T-helper 2 cell (primary cell): Measurements from ENCODE around the gene SFTPB.
"Not testable (repeated sequence)": the region's sequence is repeated elsewhere in the genome, so short reads cannot be mapped to it uniquely, and the experiment has no call there.

Experiments used
- DNase-seq, 5 experiments: peaks; one replicate each; pipeline versions ENCODE4 v3.0.0 to v3.0.0-alpha.2; 2012 to 2022

Gene SFTPB

DNA sequence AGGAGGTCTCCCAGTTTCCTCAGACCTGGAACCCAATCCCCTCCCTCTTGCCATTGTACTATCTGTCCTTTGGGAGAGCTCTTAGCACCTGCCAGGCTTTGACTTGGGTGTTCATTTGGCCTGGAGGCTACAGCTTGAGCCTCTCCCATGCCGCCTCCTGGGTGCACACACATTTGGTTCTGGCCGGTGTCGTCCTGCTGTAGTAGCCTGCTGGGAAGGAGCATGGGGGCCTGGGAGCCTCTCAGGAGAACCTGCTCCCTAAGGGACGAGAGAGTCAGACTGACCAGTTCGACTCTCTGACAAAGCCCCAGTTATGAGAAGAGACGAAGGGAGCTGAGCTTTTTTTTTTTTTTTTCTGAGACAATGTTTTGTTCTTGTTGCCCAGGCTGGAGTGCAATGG lies 7.4 kb upstream of the SFTPB start:
- DNase-seq, result no peak

- no peak for DNase-seq
Measured at GRCh38 chr2:85674417-85674816, 6.4 kb upstream of the SFTPB start.

DNA sequence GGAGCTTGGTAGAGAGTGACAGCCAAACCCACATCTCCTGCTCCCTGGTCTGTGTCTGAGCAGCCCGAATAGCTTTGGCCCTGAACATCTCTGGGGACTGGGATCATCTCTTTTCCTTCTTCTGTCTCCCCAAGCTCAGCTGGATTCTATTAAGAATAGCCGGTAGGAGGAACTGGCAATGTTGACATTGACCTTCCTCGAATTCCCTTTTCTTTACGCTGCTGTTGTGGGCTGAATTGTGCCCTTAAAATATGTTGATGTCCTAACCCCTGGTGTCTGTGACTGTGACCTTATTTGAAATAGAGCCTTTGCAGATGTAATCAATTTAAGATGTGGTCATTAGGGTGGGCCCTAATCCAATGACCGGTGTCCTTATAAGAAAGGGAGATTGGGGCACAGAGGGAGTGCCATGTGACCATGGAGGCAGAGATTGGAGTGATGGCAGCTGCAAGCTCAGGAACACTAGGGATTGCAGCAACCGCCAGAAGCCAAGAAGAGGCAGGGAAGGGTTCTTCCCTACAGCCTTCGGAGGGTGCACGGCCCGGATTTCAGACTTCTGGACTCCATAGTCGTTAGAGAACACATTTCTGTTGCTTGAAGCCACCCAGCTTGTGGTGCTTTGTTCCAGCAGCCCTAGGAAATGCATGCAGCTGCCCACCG lies 5.8 kb upstream of the SFTPB start:
- no peak for DNase-seq

GRCh38 chr2:85672456-85672855 lies 4.5 kb upstream of the SFTPB start:
- DNase-seq, result no peak

GRCh38 chr2:85670416-85670815 lies 2.4 kb upstream of the SFTPB start:
- DNase-seq, result not testable (repeated sequence)

DNA sequence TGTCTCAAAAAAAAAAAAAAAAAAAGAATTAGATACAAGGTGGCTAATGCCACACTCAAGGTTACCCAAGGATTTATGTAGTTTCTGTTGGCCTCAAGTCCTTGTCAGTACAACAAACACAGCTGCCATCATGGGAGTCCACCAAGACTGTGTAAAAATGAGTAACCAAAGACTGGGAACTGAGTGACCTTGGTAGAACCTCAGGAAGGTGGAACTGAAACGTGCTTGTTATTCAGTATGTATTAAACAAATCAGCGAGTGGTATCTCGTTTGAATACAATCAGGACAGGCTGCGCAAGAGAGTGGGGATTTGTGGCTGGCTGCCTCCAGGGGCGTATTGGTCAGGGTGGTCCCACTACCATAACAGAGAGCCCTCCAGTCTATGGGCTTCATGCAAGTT lies 1.6 kb upstream of the SFTPB start:
- DNase-seq, result no peak

GRCh38 chr2:85668857-85669142 lies 801 bp upstream of the SFTPB start:
- no peak for DNase-seq

- DNase-seq, result no peak
Measured at GRCh38 chr2:85667561-85668008, 414 bp downstream of the SFTPB start.

GRCh38 chr2:85666435-85667316 lies 1.3 kb downstream of the SFTPB start:
- DNase-seq, result no peak

DNA sequence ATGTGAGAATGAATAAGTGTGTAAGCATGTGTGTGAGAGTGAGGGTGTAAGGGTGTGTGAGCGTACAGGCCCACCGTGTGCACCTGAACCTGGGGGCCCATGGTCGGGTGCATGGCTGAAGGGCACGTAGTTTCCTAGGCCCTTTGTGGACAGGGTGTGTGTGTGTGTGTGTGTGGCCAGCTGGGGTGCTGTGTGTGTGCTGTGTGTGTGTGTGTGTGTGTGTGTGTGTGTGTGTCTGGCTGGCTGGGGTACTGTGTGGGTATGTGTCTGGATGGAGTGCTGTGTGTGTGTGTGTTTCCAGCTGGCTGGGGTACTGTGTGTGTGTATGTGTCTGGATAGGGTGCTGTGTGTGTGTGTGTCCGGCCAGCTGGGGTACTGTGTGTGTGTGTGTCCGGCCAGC lies 2.0 kb downstream of the SFTPB start:
- DNase-seq, result no peak

DNA sequence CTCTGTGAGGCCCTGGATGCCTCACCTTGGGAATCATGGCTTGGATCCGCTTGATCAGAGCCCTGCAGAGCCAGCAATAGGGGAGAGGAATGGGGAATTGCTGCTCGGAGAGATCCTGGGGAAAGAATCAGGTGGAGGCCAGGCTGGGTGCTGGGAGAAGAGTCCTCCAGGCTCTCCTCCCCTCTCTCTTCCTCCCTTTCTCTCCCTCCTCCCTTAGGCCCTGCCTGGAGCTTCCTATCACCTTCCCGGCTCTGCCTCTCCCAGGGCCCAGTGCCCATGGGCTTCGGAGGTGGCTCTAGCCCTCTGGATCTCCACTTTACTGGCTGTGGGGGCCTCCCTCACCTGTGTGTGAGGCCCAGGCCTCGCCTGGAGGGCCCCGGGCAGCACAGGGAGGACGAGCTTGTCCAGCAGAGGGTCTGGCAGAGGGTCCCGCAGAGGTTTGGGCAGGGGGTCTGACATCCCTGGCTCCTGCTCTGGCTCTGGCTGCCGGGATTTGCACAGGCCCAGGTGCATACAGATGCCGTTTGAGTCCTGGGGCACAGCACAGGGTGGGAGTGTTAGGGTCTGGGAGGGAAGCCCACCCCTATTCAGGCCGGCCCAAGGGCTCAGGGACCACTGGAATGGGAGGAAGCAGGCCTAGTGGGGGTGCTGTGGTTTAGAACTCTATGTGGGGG lies 2.6 kb downstream of the SFTPB start:
- no peak for DNase-seq

- no peak for DNase-seq
Measured at GRCh38 chr2:85663594-85664565, 4.1 kb downstream of the SFTPB start.

GRCh38 chr2:85662899-85663593 lies 5.0 kb downstream of the SFTPB start:
- no peak for DNase-seq

- no peak for DNase-seq
Measured at GRCh38 chr2:85661139-85661858, 6.7 kb downstream of the SFTPB start.

DNA sequence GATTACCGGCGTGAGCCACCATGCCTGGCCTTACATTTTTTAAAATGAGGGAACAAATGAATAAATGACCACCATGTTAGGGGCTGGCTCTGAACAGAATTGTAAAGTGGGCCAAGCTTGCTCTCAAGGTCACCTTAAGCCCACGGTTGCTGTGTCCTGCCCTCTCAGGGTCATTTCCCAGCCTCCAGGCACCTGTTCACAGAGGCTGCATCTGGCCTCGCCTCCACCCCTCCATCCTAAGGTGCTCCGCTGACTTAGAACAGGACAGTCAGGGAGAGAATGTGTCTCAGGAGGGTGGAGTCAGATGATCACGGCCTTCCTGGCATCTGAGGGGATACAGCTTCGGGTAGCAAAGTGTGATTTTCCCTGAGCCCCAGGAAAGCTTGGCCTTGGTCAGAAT lies 7.3 kb downstream of the SFTPB start:
- no peak for DNase-seq

DNA sequence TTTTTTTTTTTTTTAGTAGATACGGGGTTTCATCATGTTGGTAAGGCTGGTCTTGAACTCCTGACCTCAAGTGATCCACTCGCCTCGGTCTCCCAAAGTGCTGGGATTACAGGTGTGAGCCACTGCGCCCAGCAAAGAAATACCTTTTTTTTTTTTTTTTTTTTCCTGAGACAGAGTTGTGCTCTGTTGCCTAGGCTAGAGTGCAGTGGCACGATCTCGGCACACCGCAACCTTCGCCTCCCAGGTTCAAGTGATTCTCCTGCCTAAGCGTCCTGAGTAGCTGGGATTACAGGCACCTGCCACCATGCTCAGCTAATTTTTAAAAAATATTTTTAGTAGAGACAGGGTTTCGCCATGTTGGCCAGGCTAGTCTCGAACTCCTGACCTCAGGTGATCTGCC lies 7.7 kb downstream of the SFTPB start:
- DNase-seq, result not testable (repeated sequence)

DNA sequence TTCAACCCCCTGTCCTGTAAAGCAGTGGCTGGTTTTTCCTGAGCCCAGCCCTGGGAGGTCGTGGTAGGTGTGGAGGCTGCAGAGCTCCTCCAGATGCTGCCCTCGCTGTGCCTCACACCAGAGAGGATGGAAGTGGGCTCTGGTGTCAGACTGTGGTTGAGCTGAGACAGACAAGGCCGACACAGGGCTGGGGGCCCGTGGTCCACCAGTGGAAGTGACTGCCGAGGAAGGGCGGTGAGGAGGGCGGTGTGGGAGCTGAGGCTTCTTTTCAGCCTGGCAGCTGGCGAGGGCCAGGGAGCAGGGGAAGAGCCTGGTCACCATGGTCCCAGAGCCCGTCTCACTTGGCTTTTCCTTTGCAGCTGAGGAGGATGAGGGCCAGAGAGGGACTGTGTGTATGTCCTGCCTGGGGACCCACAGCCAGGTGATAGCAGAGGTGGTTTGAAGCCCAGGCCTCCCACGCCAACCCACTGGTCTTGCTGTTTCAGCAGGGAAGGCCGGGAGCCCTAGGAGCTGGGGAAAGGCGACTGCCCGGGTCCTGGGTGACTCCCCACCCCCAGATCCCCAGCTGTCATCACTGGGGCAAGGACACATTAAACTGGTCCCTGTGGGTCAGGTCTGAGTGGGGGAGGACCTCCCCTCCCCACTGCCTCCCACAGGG lies 8.5 kb downstream of the SFTPB start:
- DNase-seq, result no peak

GRCh38 chr2:85657399-85657798 lies 10.6 kb downstream of the SFTPB start:
- DNase-seq, result not testable (repeated sequence)

DNA sequence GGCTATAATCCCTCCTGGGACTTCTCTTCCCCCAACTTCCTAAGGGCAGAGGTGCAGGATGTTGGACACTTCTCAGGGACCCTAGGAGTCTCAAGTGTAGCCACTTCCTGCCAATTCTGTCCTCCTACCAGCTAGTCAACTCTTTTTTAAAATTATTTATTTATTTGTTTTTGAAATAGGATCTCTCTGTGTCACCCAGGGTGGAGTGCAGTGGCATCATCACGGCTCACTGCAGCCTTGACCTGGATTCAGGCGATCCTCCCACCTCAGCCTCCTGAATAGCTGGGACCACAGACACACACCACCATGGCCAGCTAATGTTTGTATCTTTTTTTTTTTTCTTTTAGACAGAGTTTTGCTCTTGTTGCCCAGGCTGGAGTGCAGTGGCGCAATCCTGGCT lies 11.5 kb downstream of the SFTPB start:
- no peak for DNase-seq

DNA sequence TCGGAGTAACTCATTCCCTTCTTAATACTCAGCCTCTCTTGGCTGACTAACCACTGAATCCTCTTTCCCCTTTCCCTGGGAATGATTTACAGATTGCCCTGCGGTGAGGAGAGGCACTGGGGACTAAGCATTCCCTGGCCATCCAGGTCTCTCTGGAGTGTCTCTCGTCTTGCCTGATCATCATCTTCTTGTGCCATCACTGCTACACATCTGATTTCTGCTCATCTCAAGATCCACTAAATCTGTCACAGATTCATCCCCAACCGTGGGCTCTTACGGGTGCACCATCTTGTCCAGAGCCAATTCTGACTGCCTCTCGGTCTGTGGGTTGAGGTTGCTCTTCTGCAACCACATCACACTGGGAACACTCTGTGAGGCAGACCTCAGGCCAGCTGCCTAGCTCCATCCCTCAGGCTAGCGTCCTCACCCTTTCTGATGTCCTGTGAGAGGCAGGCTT lies 12.0 kb downstream of the SFTPB start:
- no peak for DNase-seq

- DNase-seq, result no peak
Measured at GRCh38 chr2:85653996-85654395, 14.0 kb downstream of the SFTPB start.
